COR-L47 (cell line): ENCODE measurements around the gene TYW1.
A peak's percentile ranks its signal among the peaks of the same experiment; 100 is the strongest.
"Not testable (repeated sequence)": the region's sequence is repeated elsewhere in the genome, so short reads cannot be mapped to it uniquely, and the experiment has no call there.

Experiments
- DNase-seq: peaks from one replicate; lab custom pipeline; 2025; lab: John Stamatoyannopoulos, UW

TYW1 gene

DNA sequence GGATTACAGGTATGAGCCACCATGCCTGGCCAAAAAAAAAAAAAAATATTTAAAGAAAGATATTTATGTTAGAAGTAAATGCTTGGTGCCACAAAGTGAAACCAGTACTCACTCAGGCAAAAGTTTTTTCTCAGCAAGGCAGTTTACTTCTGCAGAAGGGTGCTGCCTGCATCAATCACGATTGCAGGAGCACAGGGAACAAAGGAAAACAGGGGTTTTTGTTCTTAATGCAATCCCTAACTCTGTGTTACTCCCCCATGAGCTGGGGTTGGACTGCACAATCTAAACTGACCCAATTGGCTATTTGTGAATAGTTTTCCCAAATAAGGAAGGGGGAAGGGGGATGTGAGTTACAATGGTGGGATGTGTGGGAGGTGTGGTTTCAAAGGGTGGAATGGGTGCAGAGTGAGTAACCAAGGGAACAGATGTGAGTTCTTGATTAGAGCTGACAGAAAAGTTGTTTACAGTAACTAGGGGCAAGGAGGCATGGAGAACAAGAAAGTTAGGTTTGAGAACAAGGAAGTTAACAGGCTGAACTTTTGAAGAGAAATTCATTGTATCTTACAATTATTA, 255.4 kb downstream of the TYW1 start:
- DNase-seq = no peak

DNA sequence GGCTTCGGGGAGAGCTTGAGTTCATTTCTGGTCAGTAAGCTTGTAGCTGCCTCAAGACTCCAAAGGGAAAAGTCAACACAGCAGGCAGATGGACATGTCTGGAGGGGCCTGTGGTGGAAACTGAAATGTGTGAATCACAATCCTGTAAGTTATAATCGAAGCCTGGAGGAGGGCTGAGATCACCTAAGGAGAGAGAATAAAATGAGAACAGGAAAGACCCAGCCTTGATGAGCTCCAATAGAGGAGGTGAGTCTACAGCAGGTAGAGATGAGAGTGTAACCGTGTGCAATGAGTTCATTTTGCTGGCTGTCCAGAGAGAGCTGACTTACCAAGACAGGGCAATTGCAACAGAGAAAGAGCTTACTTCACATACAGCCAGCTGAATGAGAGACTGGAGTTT, 258.4 kb downstream of the TYW1 start:
- not testable (repeated sequence) for DNase-seq

DNA sequence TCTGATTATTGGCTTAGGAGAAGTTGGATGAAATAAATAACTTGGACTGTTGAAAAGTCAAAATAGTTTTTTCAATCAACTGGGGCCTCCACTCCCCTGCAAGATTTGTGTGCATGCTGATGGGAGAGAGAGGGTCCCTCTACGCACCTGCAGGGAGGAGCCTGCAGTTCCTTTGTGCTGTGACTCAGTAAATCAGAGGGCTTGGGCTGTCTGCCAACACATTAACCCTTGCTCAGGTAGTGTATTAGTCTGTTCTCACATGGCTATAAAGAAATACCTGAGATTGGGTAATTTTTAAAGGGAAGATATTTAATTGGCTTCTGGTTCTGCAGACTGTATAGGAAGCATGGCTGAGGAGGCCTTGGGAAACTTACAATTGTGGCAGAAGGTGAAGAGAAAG, 261.1 kb downstream of the TYW1 start:
- not testable (repeated sequence) for DNase-seq

DNA sequence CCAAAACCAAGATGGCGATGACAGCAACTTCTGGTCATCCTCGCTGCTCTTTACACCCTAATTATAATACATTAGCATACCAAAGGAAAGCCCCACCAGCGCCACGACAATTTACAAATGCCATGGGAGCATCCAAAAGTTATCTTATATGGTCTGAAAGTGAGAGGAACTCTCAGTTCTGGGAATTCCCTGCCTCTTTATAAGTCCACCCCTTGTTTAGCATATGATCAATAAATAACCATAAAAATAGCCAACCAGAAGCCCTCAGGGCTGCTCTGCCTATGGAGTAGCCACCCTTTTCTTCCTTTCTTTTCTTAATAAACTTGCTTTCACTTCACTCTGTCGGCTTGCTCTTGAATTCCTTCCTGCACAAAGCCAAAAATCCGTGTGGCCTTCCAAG, 262.7 kb downstream of the TYW1 start:
- DNase-seq = not testable (repeated sequence)

DNA sequence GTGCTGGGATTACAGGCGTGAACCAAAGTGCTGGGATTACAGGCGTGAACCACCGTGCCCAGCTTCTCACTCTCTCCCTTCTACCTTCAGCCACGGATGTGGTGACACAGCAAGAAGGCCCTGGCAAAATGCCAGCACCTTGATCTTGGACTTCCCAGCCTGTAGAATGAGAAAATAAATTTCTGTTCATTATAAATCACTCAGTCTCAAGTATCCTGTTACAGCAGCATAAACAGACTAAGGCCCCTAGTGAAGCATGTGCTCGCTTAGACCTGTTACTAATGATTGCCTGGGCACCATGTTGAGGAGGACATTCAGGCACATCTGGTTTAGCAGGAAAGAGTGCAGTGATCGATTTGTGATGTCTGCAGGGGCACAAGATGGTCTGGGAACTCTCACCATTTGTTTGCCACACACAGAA, 263.5 kb downstream of the TYW1 start:
- not testable (repeated sequence) for DNase-seq

DNA sequence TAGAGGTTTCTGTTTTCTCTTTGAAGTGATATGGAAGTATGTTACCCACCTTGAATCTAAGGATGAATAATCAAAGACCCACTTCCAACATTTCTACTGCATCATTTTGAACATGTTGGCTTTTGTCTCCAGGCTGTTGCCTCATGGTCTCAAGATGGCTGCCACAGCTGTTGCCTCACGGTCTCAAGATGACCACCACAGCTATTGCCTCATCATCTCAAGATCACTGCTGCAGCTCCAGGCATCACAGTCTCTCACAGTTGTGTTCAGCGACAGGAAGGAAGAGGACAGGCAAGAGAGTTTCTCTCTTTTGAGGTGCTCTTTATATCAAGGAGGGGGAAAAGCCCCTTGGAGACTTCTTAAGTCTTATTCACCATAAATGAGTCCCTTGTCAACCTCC, 267.4 kb downstream of the TYW1 start:
- DNase-seq = not testable (repeated sequence)

DNA sequence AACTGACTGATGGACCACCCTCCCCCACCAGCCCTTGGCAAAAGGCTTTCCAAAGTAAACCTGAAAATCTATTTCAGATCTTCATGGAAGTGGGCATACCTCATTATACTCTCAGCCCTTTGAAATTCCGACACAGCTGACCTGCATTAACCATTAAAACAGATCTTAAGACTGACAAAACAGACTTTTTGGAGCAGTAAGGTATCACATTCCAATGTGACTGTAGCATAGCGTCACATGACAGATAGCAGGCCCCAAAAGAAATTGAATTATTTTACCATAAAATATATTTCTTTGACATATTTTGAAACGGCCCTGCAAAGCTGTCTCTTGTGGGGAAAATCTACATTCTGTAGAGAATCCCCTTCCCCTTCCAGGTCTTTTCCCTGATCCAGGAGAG, 269.4 kb downstream of the TYW1 start:
- not testable (repeated sequence) for DNase-seq

DNA sequence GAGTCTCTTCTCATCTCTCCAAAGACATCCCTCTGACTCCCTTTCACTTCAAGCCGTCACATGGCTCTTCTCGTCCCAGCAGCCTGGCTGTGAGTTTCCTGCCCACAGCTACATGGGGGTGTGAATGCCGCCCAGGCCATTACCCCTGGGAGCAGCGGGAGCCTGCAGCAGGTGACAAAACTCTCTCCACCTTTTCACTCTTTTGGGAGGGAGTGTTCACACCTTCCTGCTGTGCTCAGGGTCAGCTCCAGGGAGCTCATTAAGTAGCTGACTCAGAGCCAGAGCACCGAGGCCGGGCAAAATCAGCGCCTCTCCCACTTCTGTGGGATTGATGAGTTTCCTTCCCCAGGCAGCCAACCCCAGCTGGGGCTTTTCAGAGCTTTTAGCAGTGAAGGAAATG, 271.3 kb downstream of the TYW1 start:
- DNase-seq = peak; percentile 87

DNA sequence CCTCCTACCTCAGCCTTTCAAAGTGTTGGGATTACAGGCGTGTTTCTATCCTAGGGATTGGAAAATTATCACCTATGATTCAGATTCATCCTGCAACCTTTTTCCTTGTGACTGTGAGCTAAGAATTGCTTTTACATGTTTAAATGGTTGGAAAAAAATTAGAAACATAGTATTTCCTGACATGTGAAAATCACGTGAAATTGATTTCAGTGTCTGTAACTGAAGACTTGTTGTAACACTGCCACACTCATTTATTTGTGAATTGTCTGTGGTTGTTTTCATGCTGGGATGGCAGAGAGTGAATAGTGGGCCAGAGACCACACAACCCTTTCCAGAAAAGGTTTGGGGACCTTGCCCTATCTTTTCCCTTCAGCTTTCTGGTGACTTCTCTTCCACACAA, 273.3 kb downstream of the TYW1 start:
- DNase-seq = not testable (repeated sequence)
